ENCODE measurements around the gene LZTS2.
"Not testable (repeated sequence)": the region's sequence is repeated elsewhere in the genome, so short reads cannot be mapped to it uniquely, and the experiment has no call there.

LZTS2 gene

DNA sequence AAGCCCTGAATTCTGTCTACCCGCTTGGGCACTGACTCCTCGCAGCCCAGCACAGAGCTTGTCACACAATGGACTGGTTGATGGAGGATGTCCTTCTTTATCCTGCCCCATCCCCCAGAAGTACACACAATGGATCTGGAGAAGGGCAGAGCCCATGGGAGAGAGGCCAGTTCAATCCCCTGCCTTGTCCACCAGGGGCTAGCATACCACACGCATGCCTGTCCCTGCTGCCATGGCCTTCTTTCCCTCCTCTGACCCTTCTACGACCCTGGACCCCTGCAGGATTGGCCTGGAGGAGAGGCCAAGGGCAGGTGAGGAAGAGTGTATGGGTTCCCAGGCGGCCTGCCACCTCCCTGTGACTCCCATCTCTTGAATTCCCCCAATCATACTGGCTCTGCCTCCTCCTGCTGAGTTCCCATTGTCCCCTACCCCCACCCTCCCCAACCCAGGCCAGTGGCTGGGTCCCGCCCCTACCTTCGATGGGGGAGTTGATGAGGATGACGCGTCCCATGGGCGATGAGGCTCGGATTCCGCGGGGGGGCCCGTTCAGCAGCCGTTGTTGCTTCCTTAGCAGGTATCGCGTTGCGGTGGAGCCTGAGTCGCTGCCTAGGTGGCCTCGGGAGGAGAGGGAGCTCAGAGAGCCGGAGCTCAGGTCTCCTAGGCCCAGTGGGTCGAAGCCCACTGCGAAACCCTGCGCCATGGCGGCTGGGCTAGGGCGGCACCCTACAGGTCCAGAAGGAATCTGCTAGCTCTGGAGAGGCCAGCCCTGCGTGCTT, 30.1 kb downstream of the LZTS2 start:
- peak in 5 of 56 donors; percentile 16 to 52 (median 22) for DNase-seq

- DNase-seq = no peak
Measured at GRCh38 chr10:101030496-101031127, 31.0 kb downstream of the LZTS2 start.

DNA sequence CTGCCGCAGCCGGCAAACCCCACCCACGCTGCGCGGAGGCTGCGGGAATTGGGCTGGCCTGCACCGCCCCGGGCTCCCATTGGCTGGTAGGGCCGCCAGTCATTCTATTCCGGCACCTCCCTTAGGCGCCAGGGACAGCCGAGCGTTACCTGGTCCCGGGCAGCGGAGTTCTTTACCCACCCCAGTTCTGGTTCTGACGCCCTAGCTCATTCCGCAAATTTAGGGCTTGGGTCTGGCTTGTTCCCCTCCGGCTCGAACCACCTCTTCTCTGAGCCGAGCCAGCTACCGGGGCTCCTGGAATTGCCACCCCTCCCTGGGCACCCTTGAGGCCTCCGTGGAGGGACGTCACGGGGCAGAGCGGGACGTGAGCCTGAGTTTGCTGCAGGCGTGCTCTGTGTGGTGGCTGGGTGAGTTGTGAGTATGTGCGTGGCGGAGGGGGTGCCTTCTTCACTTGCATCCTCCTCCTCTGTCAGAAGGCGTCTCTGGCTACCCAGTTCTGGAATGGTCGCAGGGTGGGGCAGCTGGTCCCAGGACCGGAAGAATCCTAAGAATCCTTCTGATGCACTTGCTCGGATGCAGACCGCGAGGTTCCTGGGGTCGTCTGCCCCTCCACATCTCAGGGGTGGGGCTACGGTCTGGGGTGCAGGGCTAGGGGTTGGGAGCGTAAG, 31.7 kb downstream of the LZTS2 start, which contains the start of the genes PDZD7 and SFXN3:
Gene PDZD7 (minus strand): TSS at position 2 of the 668 bp plus-strand sequence. CDS start 910 bp downstream, outside the sequence.
Gene SFXN3 (plus strand): TSS at position 107 of the 668 bp plus-strand sequence. CDS start 3,461 bp downstream, outside the sequence.
- DNase-seq = peak; percentile 64 to 98 (median 92)

- DNase-seq = peak; percentile 24 to 93 (median 79)
Measured at GRCh38 chr10:101031796-101032636, 32.4 kb downstream of the LZTS2 start.

- DNase-seq = peak in 39 of 56 donors; percentile 50 to 85 (median 73)
Measured at GRCh38 chr10:101032637-101033224, 33.1 kb downstream of the LZTS2 start.

GRCh38 chr10:101033276-101033675, 33.7 kb downstream of the LZTS2 start:
- DNase-seq = no peak

- DNase-seq = not testable (repeated sequence)
Measured at GRCh38 chr10:101034404-101034803, 34.8 kb downstream of the LZTS2 start.

- DNase-seq = no peak
Measured at GRCh38 chr10:101035314-101035713, 35.7 kb downstream of the LZTS2 start.

- no peak for DNase-seq
Measured at GRCh38 chr10:101035916-101036702, 36.5 kb downstream of the LZTS2 start.

GRCh38 chr10:101036726-101037125, 37.1 kb downstream of the LZTS2 start:
- no peak for DNase-seq

DNA sequence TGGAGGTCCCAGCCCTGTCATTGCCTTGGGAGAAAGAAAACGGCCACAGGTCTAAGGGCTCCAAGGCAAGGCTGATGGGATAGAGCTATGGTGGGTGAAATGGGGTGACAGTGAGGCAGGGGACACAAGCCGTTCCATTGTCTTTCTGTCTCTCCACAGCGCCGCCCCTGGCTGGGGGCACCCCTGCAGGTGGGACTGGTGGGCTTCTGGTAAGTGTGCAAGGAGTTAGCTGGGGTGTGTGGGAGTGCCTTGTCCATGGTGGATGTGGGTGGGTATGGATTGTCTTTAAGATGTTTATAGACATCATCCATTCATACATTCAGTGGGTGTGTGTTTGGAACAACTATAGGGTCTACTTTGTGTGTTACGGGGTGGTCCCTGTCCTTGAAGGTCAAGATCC, 38.9 kb downstream of the LZTS2 start:
- DNase-seq = no peak

DNA sequence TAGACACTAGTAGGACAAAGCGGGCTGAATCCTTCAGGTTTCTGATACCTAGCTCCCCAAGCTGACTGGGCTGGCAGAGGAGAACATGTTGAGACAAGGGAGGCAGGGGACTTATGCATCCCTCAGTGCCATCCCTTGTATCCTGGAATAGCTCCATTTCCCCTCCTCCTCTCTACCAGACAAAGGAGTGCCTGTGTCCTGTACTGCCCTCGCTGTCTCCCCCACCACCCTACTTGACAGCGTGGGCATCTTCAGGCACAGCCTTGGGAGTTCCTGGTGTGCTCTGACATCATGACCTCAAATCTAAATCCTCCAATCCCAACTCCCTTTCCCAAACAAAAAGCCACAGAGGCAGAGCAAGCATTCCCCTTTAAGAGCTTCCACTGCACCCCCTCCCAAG, 40.5 kb downstream of the LZTS2 start:
- DNase-seq = peak in 3 of 56 donors; percentile 5 to 25 (median 11)

GRCh38 chr10:101040851-101041250, 41.2 kb downstream of the LZTS2 start:
- peak in 1 of 56 donors; percentile 11 for DNase-seq

DNA sequence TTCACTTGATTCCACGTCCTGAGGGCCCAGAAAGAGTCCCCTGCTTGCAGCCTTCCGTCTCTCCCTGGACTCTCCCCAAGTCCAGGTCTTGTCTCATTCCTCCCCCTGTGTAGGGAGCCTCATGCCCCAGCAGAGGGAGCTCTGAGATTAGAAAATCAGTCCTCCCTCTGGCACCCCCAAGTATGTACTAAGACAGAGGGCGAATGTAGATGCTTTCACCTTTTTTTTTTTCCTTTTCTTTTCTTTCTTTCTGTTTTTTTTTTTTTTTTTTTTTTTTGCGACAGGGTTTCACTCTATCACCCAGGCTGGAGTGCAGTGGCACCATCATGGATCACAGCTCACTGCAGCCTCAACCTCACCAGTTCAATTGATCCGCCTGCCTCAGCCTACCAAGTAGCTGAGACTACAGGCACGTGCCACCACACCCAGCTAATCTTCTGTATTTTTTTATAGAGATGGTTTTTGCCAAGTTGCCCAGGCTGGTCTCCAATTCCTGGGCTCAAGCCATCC, 41.7 kb downstream of the LZTS2 start:
- peak in 52 of 56 donors; percentile 10 to 88 (median 62) for DNase-seq

DNA sequence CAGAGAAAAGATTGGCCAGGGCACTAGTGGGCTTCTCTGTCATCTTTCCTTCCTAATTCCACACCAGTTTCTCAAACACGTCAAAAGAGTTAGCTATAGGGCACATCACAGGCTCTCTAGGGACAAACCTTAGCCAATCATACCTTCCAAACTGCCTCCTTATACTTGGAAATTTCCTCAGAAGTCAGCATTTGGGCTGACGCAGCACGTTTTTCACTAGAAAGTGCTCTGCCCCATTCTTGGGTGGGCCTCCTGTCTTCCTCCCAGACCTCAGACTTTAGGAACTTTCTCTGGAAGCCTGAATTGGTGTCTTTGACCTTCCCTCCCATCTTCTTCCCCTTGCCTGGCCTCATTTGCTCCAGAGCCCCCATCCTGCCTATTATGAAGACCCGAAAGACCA, 42.5 kb downstream of the LZTS2 start:
- DNase-seq = no peak

- peak in 55 of 56 donors; percentile 20 to 92 (median 74) for DNase-seq
Measured at GRCh38 chr10:101042667-101043362, 43.2 kb downstream of the LZTS2 start.

- no peak for DNase-seq
Measured at GRCh38 chr10:101043363-101043707, 43.7 kb downstream of the LZTS2 start.

DNA sequence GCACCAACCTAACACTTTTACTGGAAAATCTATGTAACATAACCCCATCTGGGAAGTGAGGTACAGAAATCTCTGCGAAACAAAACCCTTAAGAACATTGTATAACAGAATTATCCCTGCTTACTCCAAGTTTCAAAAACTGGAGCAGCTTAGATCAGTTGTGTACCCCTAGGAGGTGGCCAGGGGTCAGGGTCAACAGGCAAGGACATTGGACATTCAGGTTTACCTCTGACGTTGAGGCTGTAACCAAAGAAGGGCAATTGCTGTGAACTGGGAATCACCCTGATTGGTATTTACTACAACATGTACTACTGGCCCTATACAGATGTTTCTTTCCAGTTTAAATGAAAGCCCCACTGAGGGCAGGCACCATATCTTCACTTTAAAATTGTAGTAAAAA, 44.5 kb downstream of the LZTS2 start:
- DNase-seq = no peak

All from nucleus accumbens (tissue), 56 donors.